AG09319 (cell line): ENCODE measurements around the gene NEDD8.

Experiments
- DNase-seq: peaks from one replicate; pipeline ENCODE4 v3.0.0-alpha.2; 2010; ENCODE audit warnings: low read depth; ENCODE audit errors: extremely low read depth
- CTCF ChIP-seq: IDR thresholded peaks from 2 replicates; pipeline ENCODE4 v1.5.1; 2011; ENCODE audit warnings: low read depth, mild to moderate bottlenecking, inconsistent platforms, low read length, moderate library complexity

Gene NEDD8

GRCh38 chr14:24274101-24274543, 42.0 kb upstream of the NEDD8 start:
- no peak for DNase-seq
- no peak for TF ChIP-seq CTCF

GRCh38 chr14:24273422-24273998, 41.3 kb upstream of the NEDD8 start:
- TF ChIP-seq CTCF, result no peak; the same call in 1 of the 2 replicates

GRCh38 chr14:24272467-24272866, 40.3 kb upstream of the NEDD8 start:
- DNase-seq, result no peak
- TF ChIP-seq CTCF, result no peak

More at GRCh38 chr14:24273422-24273998, 41.3 kb upstream of the NEDD8 start:
- DNase-seq, result no peak

- no peak for DNase-seq
- no peak for TF ChIP-seq CTCF
Observed at GRCh38 chr14:24271834-24272263, 39.7 kb upstream of the NEDD8 start.

- DNase-seq, result peak; percentile 57
- TF ChIP-seq CTCF, result peak; percentile 73
Observed at GRCh38 chr14:24271134-24271833, 39.1 kb upstream of the NEDD8 start, which contains the start of gene RABGGTA. Gene RABGGTA (minus strand): TSS chr14:24271597. CDS start chr14:24271115, 482 bp downstream.

GRCh38 chr14:24270537-24271133, 38.5 kb upstream of the NEDD8 start:
- TF ChIP-seq CTCF, result no peak
- no peak for DNase-seq
